HG03064 (cell line): ENCODE data around the gene AIG1.

Experiments used
- ATAC-seq: cut with Tn5 transposase; IDR thresholded peaks from one replicate; pipeline ENCODE4 v1.9.1; 2021; ENCODE audit warnings: low read depth; ENCODE audit not compliant: unreplicated experiment

The AIG1 gene

GRCh38 chr6:143092768-143093167 lies 32.1 kb downstream of the AIG1 start:
- no peak for ATAC-seq

GRCh38 chr6:143093290-143093689 lies 32.6 kb downstream of the AIG1 start:
- no peak for ATAC-seq

GRCh38 chr6:143096403-143096802 lies 35.7 kb downstream of the AIG1 start:
- ATAC-seq = no peak

- ATAC-seq = no peak
Measured at GRCh38 chr6:143097224-143097795, 36.6 kb downstream of the AIG1 start.

GRCh38 chr6:143098054-143098671 lies 37.5 kb downstream of the AIG1 start:
- peak; percentile 81 for ATAC-seq

- no peak for ATAC-seq
Measured at GRCh38 chr6:143099647-143100046, 39.0 kb downstream of the AIG1 start.

- no peak for ATAC-seq
Measured at GRCh38 chr6:143100429-143100828, 39.7 kb downstream of the AIG1 start.

- ATAC-seq = no peak
Measured at GRCh38 chr6:143103916-143104315, 43.2 kb downstream of the AIG1 start.

- ATAC-seq = no peak
Measured at GRCh38 chr6:143107440-143107839, 46.8 kb downstream of the AIG1 start.

- no peak for ATAC-seq
Measured at GRCh38 chr6:143107911-143108761, 47.4 kb downstream of the AIG1 start.

- no peak for ATAC-seq
Measured at GRCh38 chr6:143109196-143109595, 48.5 kb downstream of the AIG1 start.

GRCh38 chr6:143110572-143110971 lies 49.9 kb downstream of the AIG1 start:
- ATAC-seq = no peak

- ATAC-seq = no peak
Measured at GRCh38 chr6:143110996-143111395, 50.3 kb downstream of the AIG1 start.

GRCh38 chr6:143111443-143111842 lies 50.8 kb downstream of the AIG1 start:
- ATAC-seq = no peak

GRCh38 chr6:143112084-143112768 lies 51.5 kb downstream of the AIG1 start:
- ATAC-seq = no peak

- no peak for ATAC-seq
Measured at GRCh38 chr6:143112837-143113236, 52.1 kb downstream of the AIG1 start.

- ATAC-seq = no peak
Measured at GRCh38 chr6:143115728-143116127, 55.0 kb downstream of the AIG1 start.

- no peak for ATAC-seq
Measured at GRCh38 chr6:143117108-143117507, 56.4 kb downstream of the AIG1 start.

GRCh38 chr6:143119260-143119659 lies 58.6 kb downstream of the AIG1 start:
- ATAC-seq = no peak

GRCh38 chr6:143123081-143123480 lies 62.4 kb downstream of the AIG1 start:
- no peak for ATAC-seq

GRCh38 chr6:143123941-143124340 lies 63.3 kb downstream of the AIG1 start:
- no peak for ATAC-seq
